ENCODE measurements around the gene LSM7. TPM values are rescaled to one million over a fixed set of nuclear protein-coding genes. Genes with fewer than 3 reads are reported as not detected.

Gene LSM7
- total and polyA plus RNA-seq, 2 of the 13 experiments (the other 11 are each of a cell fraction or from before 2014, with no cell fraction given) = 140 to 205 TPM

DNA sequence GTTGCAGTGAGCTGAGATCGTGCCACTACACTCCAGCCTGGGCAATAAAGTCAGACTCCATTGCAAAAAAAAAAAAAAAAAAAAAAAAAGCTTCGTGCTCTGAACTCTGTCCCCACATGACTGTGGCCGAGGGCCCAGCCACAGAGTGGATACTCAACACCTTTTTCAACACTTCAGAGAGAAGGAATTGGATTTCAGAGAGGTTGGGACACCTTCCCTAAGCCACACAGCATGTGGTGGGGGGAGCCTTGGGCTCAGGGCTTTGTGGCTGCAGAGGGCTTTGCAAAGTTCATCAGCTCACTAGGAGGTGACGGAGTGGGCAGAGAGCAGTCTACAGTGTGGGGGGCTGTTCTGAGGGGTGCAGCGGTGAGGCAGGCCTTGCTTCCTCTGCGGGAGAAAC lies 9.5 kb downstream of the LSM7 start:
- no peak overlapping the region for H2AFZ ChIP-seq (ENCODE audit: low read length)
- ChIA-PET CTCF (ENCODE audit: low intra/inter-chr PET ratio, low total read pairs) (no interaction called here), POLR2A (interaction anchor here (1.2 kb wide), 1 partner anchor 9 kb away, joined by 3 read pairs; no protein-coding TSS in a partner anchor)
- no peak overlapping the region for H3K4me3 ChIP-seq (replicated peaks in 1 of 3; ENCODE audit: insufficient read depth in 1 of 3, low read depth in 2 of 3, low read length in 3 of 3)
- FAIRE-seq = no peak
- H3K36me3 ChIP-seq (replicated peaks in 1 of 2; ENCODE audit: control insufficient read depth in 1 of 2, insufficient read depth in 2 of 2, low read length in 2 of 2) = peaks cover 0 to 13% of the 10 kb centered on the region in 2 experiments; a peak in 3 of 5 replicates
- H3K27me3 ChIP-seq (ENCODE audit: control insufficient read depth in 1 of 2, insufficient read depth in 2 of 2, low read length in 2 of 2) = 0 out of 5 replicates have a peak, but pooled peaks cover 0 to 3% of the 10 kb centered on the region in 2 experiments
- H3K9me3 ChIP-seq (ENCODE audit: low read length) = peaks cover 9% of the 10 kb centered on the region
- WGBS (ENCODE audit: low lambda C conversion rate) = 52% methylated on average over 6 of the region's 6 CpGs
- no peak overlapping the region for H3K4me2 ChIP-seq (ENCODE audit: low read depth, low read length)
- in situ Hi-C loops (cut with HindIII; ENCODE audit: extremely low pct_ligation_motif_present, low pct_unique_long_range_greater_than_20kb) = loop anchor here (5.0 to 10.0 kb wide), 3 partner anchors 42 to 164 kb away; partner anchors contain the start of genes AP3D1, PLEKHJ1 and SF3A2
- no peak for TF ChIP-seq NFIB (CRISPR knock-in tag; IDR thresholded peaks at IDR 0.05; ENCODE audit: borderline replicate concordance)
- peak; percentile 99 for TF ChIP-seq ZNF768 (CRISPR knock-in tag; IDR thresholded peaks at IDR 0.05)
- TF ChIP-seq, protein P1, sequence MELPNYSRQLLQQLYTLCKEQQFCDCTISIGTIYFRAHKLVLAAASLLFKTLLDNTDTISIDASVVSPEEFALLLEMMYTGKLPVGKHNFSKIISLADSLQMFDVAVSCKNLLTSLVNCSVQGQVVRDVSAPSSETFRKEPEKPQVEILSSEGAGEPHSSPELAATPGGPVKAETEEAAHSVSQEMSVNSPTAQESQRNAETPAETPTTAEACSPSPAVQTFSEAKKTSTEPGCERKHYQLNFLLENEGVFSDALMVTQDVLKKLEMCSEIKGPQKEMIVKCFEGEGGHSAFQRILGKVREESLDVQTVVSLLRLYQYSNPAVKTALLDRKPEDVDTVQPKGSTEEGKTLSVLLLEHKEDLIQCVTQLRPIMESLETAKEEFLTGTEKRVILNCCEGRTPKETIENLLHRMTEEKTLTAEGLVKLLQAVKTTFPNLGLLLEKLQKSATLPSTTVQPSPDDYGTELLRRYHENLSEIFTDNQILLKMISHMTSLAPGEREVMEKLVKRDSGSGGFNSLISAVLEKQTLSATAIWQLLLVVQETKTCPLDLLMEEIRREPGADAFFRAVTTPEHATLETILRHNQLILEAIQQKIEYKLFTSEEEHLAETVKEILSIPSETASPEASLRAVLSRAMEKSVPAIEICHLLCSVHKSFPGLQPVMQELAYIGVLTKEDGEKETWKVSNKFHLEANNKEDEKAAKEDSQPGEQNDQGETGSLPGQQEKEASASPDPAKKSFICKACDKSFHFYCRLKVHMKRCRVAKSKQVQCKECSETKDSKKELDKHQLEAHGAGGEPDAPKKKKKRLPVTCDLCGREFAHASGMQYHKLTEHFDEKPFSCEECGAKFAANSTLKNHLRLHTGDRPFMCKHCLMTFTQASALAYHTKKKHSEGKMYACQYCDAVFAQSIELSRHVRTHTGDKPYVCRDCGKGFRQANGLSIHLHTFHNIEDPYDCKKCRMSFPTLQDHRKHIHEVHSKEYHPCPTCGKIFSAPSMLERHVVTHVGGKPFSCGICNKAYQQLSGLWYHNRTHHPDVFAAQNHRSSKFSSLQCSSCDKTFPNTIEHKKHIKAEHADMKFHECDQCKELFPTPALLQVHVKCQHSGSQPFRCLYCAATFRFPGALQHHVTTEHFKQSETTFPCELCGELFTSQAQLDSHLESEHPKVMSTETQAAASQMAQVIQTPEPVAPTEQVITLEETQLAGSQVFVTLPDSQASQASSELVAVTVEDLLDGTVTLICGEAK (IDR thresholded peaks at IDR 0.05) = peak; percentile 25; the same call in 1 of the 2 replicates
- TF ChIP-seq, protein P1 (CRISPR knock-in tag; IDR thresholded peaks at IDR 0.05) = 0 out of 2 replicates have a peak, but pooled peaks have one; percentile 75
- peak; percentile 60; the same call in 1 of the 2 replicates for TF ChIP-seq ZMYM3 (CRISPR knock-in tag; IDR thresholded peaks at IDR 0.05)
- TF ChIP-seq, protein P2, sequence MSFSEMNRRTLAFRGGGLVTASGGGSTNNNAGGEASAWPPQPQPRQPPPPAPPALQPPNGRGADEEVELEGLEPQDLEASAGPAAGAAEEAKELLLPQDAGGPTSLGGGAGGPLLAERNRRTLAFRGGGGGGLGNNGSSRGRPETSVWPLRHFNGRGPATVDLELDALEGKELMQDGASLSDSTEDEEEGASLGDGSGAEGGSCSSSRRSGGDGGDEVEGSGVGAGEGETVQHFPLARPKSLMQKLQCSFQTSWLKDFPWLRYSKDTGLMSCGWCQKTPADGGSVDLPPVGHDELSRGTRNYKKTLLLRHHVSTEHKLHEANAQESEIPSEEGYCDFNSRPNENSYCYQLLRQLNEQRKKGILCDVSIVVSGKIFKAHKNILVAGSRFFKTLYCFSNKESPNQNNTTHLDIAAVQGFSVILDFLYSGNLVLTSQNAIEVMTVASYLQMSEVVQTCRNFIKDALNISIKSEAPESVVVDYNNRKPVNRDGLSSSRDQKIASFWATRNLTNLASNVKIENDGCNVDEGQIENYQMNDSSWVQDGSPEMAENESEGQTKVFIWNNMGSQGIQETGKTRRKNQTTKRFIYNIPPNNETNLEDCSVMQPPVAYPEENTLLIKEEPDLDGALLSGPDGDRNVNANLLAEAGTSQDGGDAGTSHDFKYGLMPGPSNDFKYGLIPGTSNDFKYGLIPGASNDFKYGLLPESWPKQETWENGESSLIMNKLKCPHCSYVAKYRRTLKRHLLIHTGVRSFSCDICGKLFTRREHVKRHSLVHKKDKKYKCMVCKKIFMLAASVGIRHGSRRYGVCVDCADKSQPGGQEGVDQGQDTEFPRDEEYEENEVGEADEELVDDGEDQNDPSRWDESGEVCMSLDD (CRISPR knock-in tag; IDR thresholded peaks at IDR 0.05; ENCODE audit: borderline replicate concordance) = no peak
- no peak for TF ChIP-seq SIN3A (IDR thresholded peaks at IDR 0.05; ENCODE audit: borderline replicate concordance, low read depth, low read length)
- TF ChIP-seq ZNF33B (CRISPR knock-in tag; IDR thresholded peaks at IDR 0.05) = no peak
- TF ChIP-seq PLRG1 (conservative IDR thresholded peaks at IDR 0.05) = no peak
- TF ChIP-seq PAF1 (CRISPR knock-in tag; IDR thresholded peaks at IDR 0.05) = no peak
- no peaks in the 10 kb centered on the region for H4K20me1 ChIP-seq (ENCODE audit: insufficient read depth, low read length)
- H3K27ac ChIP-seq (ENCODE audit: extremely low read length, insufficient read depth, low read length) = no peak overlapping the region
- no peak for ATAC-seq
- peaks cover 30% of the 10 kb centered on the region for H3K4me1 ChIP-seq (ENCODE audit: insufficient read depth, low read length)
- BruUV-seq (replicated peaks) = no TSS peak
- no peaks in the 10 kb centered on the region for H3K79me2 ChIP-seq (ENCODE audit: insufficient read depth, low read length)
- intact Hi-C loops (cut with micrococcal nuclease; ENCODE audit: unreplicated experiment) = loop anchor here (10.0 kb wide), 2 partner anchors 84 to 296 kb away; partner anchors contain the start of genes PLEKHJ1 and SF3A2
- no peak overlapping the region for H3K9ac ChIP-seq (ENCODE audit: insufficient read depth, low read depth, low read length)
- no peak for DNase-seq (ENCODE audit: low spot score)

Measured in HepG2 (cell line).